DLD1 (cell line): ENCODE results near the gene SZT2.
"Not testable (repeated sequence)": the region's sequence is repeated elsewhere in the genome, so short reads cannot be mapped to it uniquely, and the experiment has no call there.

Experiments
- in situ Hi-C: cut with HindIII; loops from 2 replicates; pipeline ENCODE4 v1.10.0; 2017; ENCODE audit warnings: low sequenced_read_pairs

The SZT2 gene

GRCh38 chr1:43452789-43453441, 63.2 kb downstream of the SZT2 start:
- in situ Hi-C loops: no loop called here

GRCh38 chr1:43453442-43454269, 64.0 kb downstream of the SZT2 start, which contains the start of gene HYI:
HYI (minus strand) TSS chr1:43453931; CDS start chr1:43453793, 138 bp downstream.
- in situ Hi-C loops: no loop called here

- in situ Hi-C loops: no loop called here
Measured at GRCh38 chr1:43454270-43455011, 64.7 kb downstream of the SZT2 start.

GRCh38 chr1:43455213-43455889, 65.7 kb downstream of the SZT2 start:
- in situ Hi-C loops: no loop called here

DNA sequence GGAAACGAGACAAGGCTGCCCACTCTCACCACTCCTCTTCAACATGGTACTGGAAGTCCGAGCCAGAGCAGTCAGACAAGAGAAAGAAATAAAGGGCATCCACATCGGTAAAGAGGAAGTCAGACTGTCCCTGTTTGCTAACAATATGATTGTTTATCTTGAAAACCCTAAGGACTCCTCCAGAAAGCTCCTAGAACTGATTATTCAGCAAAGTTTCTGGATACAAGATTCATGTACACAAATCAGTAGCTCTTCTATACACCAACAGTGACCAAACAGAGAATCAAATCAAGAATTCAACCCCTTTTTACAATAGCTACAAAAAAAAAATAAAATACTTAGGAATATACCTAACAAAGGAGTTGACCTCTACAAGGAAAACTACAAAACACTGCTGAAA, 68.7 kb downstream of the SZT2 start:
- in situ Hi-C loops: not testable (repeated sequence)

DNA sequence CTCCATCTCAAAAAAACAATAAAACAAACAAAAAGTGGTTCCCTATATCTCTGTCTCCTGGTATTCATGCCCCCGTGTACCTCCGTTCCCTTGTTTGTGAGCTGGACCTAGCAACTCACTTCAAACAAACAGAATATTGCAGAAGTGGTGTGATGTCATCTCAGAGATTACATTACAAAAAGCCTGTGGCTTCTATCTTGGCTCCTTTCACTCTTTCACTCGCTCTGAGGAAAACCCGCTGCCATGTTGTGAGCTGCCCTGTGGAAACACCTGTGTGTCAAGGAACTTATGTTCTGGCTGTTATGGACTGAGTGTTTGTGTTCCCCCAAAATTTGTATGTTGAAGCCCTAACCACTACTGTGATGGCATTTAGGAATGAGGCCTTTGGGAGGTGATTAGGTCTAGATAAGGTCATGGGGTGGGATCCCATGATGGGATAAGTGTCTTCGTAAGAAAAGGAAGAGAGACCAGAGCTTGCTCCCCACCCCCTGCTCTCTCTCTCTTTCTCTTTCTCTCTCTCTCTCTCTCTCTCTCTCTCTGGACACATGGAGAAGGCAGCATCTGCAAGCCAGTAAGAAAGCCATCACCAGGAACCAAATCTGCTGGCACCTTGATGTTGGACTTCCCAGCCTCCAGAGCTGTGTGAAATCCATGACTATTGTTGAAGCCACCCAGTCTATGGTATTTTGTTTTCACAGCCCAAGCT, 71.4 kb downstream of the SZT2 start:
- in situ Hi-C loops: no loop called here

- in situ Hi-C loops: no loop called here
Measured at GRCh38 chr1:43463479-43463878, 73.8 kb downstream of the SZT2 start.

GRCh38 chr1:43464681-43465504, 75.2 kb downstream of the SZT2 start:
- in situ Hi-C loops: no loop called here

DNA sequence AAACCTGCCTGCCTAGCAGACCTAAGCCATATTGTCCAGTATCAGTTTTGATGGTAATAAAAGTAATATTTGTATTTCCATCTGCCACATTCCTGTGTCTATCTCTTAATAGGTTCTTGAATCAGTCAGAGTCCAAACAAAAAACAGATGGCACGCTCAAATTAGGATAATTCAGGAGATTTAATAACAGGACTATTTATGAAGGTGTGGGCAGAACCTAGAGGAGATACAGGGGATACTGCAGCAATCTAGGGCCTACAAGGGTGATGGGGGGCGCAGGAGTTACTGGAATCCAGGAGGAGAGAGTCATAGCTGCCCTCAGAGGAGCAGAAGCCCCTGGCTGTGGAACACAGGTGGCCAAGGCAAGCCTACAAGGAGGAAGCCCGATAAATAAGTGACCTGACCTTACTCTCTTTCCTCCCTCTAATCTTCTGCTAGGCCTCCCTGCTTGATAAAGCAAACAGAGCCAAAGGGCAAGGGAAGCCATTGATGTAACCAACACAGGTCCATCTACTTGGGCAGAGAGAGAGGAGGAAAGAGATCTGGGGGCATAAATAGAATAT, 75.9 kb downstream of the SZT2 start:
- in situ Hi-C loops: no loop called here

- in situ Hi-C loops: no loop called here
Measured at GRCh38 chr1:43466403-43466802, 76.7 kb downstream of the SZT2 start.

DNA sequence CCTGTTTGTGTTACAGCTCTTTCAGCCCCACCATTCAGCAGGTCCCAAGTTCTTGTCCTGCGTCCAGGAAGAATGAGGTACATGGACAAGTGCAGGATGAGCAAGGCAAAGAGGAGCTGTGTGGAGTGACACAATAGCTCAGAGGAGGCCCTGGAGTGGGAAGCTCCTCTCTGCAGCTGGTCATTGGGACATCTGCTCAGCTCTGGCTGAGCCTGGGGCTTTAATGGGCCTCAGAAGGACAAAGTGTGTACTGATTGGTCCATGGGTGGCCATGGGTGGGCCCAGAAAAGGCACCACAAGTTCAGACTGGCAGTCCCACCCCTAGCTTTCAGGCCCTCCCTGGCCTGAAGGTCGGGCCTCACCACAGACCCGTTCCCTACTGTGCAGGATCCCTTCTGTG, 78.7 kb downstream of the SZT2 start:
- in situ Hi-C loops: no loop called here

GRCh38 chr1:43469932-43470331, 80.2 kb downstream of the SZT2 start:
- in situ Hi-C loops: no loop called here

GRCh38 chr1:43472087-43472462, 82.4 kb downstream of the SZT2 start:
- in situ Hi-C loops: no loop called here

GRCh38 chr1:43472463-43473151, 82.9 kb downstream of the SZT2 start:
- in situ Hi-C loops: not testable (repeated sequence)

GRCh38 chr1:43473463-43473862, 83.8 kb downstream of the SZT2 start:
- in situ Hi-C loops: no loop called here

DNA sequence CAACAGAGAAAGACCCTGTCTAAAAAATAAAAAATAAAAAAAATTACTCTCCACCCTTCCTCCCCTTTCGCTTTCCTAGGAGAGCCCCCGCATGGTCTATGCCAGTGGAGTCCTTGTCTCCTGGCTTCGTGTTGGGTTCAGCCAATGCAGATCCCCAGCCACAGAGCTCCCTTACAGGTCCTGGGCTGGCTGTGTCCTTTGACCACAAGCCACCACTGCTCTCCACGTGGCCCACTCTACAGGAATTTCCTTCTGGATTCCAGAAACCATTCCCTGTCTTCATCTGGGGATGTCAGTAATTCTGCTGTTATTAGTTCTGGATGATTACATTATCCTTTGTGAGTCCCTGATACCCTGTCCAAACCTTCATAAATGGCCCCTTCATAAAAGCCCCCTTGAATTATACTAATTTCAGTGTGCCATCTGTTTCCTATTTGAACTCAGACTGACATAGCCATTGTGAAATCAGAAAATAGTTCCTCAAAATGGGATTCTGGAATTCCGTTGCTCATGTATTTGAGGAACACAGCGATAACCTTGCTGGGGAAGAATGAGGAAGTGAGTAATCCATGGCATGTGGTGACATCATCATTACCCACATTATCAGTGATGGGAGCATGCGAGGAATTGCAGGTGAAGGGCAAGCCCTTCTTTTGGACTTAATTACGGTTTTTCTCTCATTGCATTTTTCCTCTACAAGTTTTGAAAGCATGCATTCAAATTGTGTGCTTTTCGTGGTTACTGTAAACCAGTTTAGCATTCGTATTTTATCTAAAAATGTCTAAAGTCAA, 86.1 kb downstream of the SZT2 start:
- in situ Hi-C loops: not testable (repeated sequence)

DNA sequence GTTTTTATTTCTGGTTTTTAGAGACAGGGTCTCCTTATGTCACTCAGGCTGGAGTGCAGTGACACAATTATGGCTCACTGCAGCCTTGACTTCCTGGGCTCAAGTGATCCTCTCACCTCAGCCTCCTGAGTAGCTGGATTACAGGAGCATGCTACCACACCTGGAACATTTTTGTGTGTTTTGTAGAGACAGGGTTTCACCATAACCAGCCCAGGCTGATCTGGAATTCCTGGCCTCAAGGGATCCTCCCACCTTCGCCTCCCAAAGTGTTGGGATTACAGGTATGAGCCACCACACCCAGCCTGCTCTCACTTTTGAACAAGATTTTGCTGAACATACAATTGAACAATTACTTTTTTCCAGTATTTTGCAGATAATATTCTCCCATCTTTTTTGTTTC, 88.0 kb downstream of the SZT2 start:
- in situ Hi-C loops: no loop called here

DNA sequence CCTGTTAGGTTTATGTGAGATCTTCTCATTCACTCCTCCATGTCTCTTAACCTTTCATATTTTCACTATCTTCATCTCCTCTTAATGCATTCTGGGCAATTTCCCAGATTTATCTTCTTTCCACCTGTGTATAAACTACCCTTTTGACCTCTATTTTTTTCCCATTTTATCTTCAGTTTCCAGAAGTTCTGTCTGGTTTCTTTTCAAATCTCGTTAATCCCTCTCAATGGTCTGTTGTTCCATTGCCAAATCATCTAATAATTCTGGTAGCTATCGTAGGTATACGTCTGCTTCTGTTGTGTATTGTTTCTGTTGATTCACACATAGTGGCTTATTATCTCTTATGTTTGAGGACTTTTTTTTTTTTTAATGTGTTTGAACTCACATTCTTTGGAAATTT, 89.7 kb downstream of the SZT2 start:
- in situ Hi-C loops: no loop called here
